NOMO-1 treated with DMSO at 0.1 percent for 48 hours (cell line): ENCODE results near the gene FAM20A.
A peak's percentile ranks its signal among the peaks of the same experiment; 100 is the strongest.
"Not testable (repeated sequence)": the region's sequence is repeated elsewhere in the genome, so short reads cannot be mapped to it uniquely, and the experiment has no call there.

Experiments used
- DNase-seq: peaks from one replicate; lab custom pipeline; 2025; ENCODE audit not compliant: unreplicated experiment; lab: John Stamatoyannopoulos, UW

FAM20A gene

GRCh38 chr17:68499587-68499986, 101.6 kb downstream of the FAM20A start:
- no peak for DNase-seq

- DNase-seq, result peak; percentile 20
These were observed 102.5 kb downstream of the FAM20A start for GRCh38 chr17:68498479-68499326.

GRCh38 chr17:68497885-68498319, 103.3 kb downstream of the FAM20A start:
- DNase-seq, result peak; percentile 96

GRCh38 chr17:68495081-68495480, 106.1 kb downstream of the FAM20A start:
- DNase-seq, result no peak

- not testable (repeated sequence) for DNase-seq
These were observed 108.6 kb downstream of the FAM20A start for GRCh38 chr17:68492394-68493054.

- peak; percentile 88 for DNase-seq
These were observed 109.6 kb downstream of the FAM20A start for GRCh38 chr17:68491381-68492231.

- DNase-seq, result no peak
These were observed 111.2 kb downstream of the FAM20A start for GRCh38 chr17:68489919-68490318.
